ENCODE data around the gene PARL. TPM values are rescaled to one million over a fixed set of nuclear protein-coding genes. Genes with fewer than 3 reads are reported as not detected.

Gene PARL
- total and polyA plus RNA-seq, 2 donors (not counting 3 experiments of a cell fraction or from before 2014, with no cell fraction given), result 38.8 to 48.1 TPM

- peaks cover 2 to 10% of the 10 kb centered on the region in 2 experiments for H3K36me3 ChIP-seq (ENCODE audit: control insufficient read depth in 2 of 2, extremely low read depth in 1 of 2, insufficient read depth in 2 of 2, low read length in 2 of 2)
- DNase-seq (ENCODE audit: low read depth, low spot score) (no peak), FAIRE-seq (no peak)
- H4K20me1 ChIP-seq (replicated peaks; ENCODE audit: control insufficient read depth, extremely low read depth, insufficient read depth, low read length), result no peaks in the 10 kb centered on the region
- no peak overlapping the region for H3K27ac ChIP-seq (ENCODE audit: insufficient read depth, low read depth, low read length)
- no peak overlapping the region for H3K9ac ChIP-seq (replicated peaks; ENCODE audit: extremely low read depth, insufficient read depth, low read length)
- no peak for TF ChIP-seq GATA2 (IDR thresholded peaks at IDR 0.05; ENCODE audit: insufficient read depth, insufficient read length, low read depth, low read length)
- TF ChIP-seq CTCF (IDR thresholded peaks at IDR 0.05; ENCODE audit: extremely low read depth in 1 of 2, insufficient read depth in 1 of 2, low read depth in 1 of 2, low read length in 2 of 2), result no peak
- no peak for TF ChIP-seq MAX (IDR thresholded peaks at IDR 0.05; ENCODE audit: insufficient read depth, insufficient read length)
- TF ChIP-seq MYC (IDR thresholded peaks at IDR 0.05; ENCODE audit: low read depth, low read length), result no peak
- no peak for TF ChIP-seq JUN (IDR thresholded peaks at IDR 0.05; ENCODE audit: borderline replicate concordance, insufficient read depth, insufficient read length, low read depth)
- TF ChIP-seq FOS (IDR thresholded peaks at IDR 0.05; ENCODE audit: borderline replicate concordance, insufficient read depth, low read length), result no peak
- TF ChIP-seq POLR2AphosphoS5 (IDR thresholded peaks at IDR 0.05; ENCODE audit: insufficient read depth, low read depth, low read length), result no peak
- TF ChIP-seq EZH2 (IDR thresholded peaks at IDR 0.05; ENCODE audit: borderline replicate concordance, low read depth, low read length, severe bottlenecking), result no peak
- TF ChIP-seq POLR2A (IDR thresholded peaks at IDR 0.05; ENCODE audit: low read depth, low read length), result no peak
- CTCF ChIA-PET, result no interaction called here
- H3K79me2 ChIP-seq (ENCODE audit: control insufficient read depth, insufficient read depth, low read length), result no peaks in the 10 kb centered on the region
- no peak overlapping the region for H2AFZ ChIP-seq (ENCODE audit: low read depth, low read length)
- H3K4me1 ChIP-seq (ENCODE audit: control insufficient read depth, extremely low read depth, insufficient read depth, low read length), result peaks cover 4% of the 10 kb centered on the region
- dilution Hi-C loops (cut with MboI; ENCODE audit: extremely low pct_ligation_motif_present, low sequenced_read_pairs) (no loop called here), intact Hi-C loops (cut with micrococcal nuclease) (no loop called here)
- H3K4me3 ChIP-seq (replicated peaks in 1 of 3; ENCODE audit: insufficient read depth in 1 of 3, low read depth in 1 of 3, low read length in 3 of 3), result no peak overlapping the region
- POLR2A ChIA-PET, result no interaction called here
- H3K27me3 ChIP-seq (ENCODE audit: control insufficient read depth in 2 of 2, insufficient read depth in 2 of 2, low read length in 2 of 2), result no peaks in the 10 kb centered on the region
- H3K4me2 ChIP-seq (ENCODE audit: insufficient read depth, low read length), result no peak overlapping the region
- H3K9me1 ChIP-seq (replicated peaks; ENCODE audit: control insufficient read depth, extremely low read depth, insufficient read depth, low read length), result no peaks in the 10 kb centered on the region
- BruUV-seq (replicated peaks), result no TSS peak
- H3K9me3 ChIP-seq (replicated peaks; ENCODE audit: control insufficient read depth, insufficient read depth, low read length), result no peaks in the 10 kb centered on the region
These were observed 44.9 kb downstream of the PARL start for GRCh38 chr3:183839751-183840150.

Measured in endothelial cell of umbilical vein (primary cell).